HEK293 (cell line): ENCODE data around the gene BIN1.
A peak's percentile ranks its signal among the peaks of the same experiment; 100 is the strongest.

Experiments used
- BCL11B ChIP-seq: fragments of 450-650 bp; formaldehyde crosslinking; IDR thresholded peaks from 2 replicates; pipeline ENCODE4 v1.5.1; 2016; ENCODE audit warnings: low read depth, missing biosample characterization, missing genetic modification characterization
- ELK4 ChIP-seq: IDR thresholded peaks from 2 replicates; pipeline ENCODE4 v1.6.1; 2011; ENCODE audit warnings: mild to moderate bottlenecking, low read depth, low read length, borderline replicate concordance
- GLI4 ChIP-seq: fragments of 450-650 bp; formaldehyde crosslinking; IDR thresholded peaks from 2 replicates; pipeline ENCODE4 v1.5.1; 2016; ENCODE audit warnings: missing biosample characterization, missing genetic modification characterization
- PATZ1 ChIP-seq: fragments of 450-650 bp; formaldehyde crosslinking; IDR thresholded peaks from 2 replicates; pipeline ENCODE4 v1.5.1; 2016; ENCODE audit warnings: missing biosample characterization, missing genetic modification characterization
- PBX3 ChIP-seq: sonication (generic); formaldehyde crosslinking; IDR thresholded peaks from 2 replicates; pipeline ENCODE4 v1.8.1; 2022; ENCODE audit warnings: mild to moderate bottlenecking, moderate library complexity, missing genetic modification reagents
- PRDM6 ChIP-seq: fragments of 450-650 bp; formaldehyde crosslinking; IDR thresholded peaks from 2 replicates; pipeline ENCODE4 v1.5.1; 2017; ENCODE audit warnings: missing biosample characterization, missing genetic modification characterization
- SETDB1 ChIP-seq: IDR thresholded peaks from one replicate; pipeline ENCODE4 v1.6.1; 2017; ENCODE audit warnings: mild to moderate bottlenecking, low read length, moderate library complexity, mixed read lengths; ENCODE audit not compliant: insufficient read length
- WT1 ChIP-seq: fragments of 450-650 bp; formaldehyde crosslinking; IDR thresholded peaks from 2 replicates; pipeline ENCODE4 v1.5.1; 2016; ENCODE audit warnings: missing biosample characterization, missing genetic modification characterization
- ZBTB8A ChIP-seq: fragments of 450-650 bp; formaldehyde crosslinking; IDR thresholded peaks from 2 replicates; pipeline ENCODE4 v1.5.1; 2016; ENCODE audit warnings: missing biosample characterization, missing genetic modification characterization
- ZIC2 ChIP-seq: fragments of 450-650 bp; formaldehyde crosslinking; IDR thresholded peaks from 2 replicates; pipeline ENCODE4 v1.5.1; 2016; ENCODE audit warnings: missing biosample characterization, missing genetic modification characterization
- ZNF121 ChIP-seq: fragments of 450-650 bp; formaldehyde crosslinking; IDR thresholded peaks from 2 replicates; pipeline ENCODE4 v1.5.1; 2016; ENCODE audit warnings: missing biosample characterization, missing genetic modification characterization
- ZNF133 ChIP-seq: fragments of 450-650 bp; formaldehyde crosslinking; IDR thresholded peaks from 2 replicates; pipeline ENCODE4 v1.5.1; 2016; ENCODE audit warnings: missing biosample characterization, missing genetic modification characterization
- ZNF146 ChIP-seq: fragments of 450-650 bp; formaldehyde crosslinking; IDR thresholded peaks from 2 replicates; pipeline ENCODE4 v1.5.1; 2016; ENCODE audit warnings: missing biosample characterization, missing genetic modification characterization
- ZNF18 ChIP-seq: fragments of 450-650 bp; formaldehyde crosslinking; IDR thresholded peaks from 2 replicates; pipeline ENCODE4 v1.5.1; 2016; ENCODE audit warnings: missing biosample characterization, missing genetic modification characterization
- ZNF223 ChIP-seq: fragments of 450-650 bp; formaldehyde crosslinking; IDR thresholded peaks from 2 replicates; pipeline ENCODE4 v1.5.1; 2016; ENCODE audit warnings: missing biosample characterization, missing genetic modification characterization
- ZNF23 ChIP-seq: fragments of 450-650 bp; formaldehyde crosslinking; IDR thresholded peaks from 2 replicates; pipeline ENCODE4 v1.5.1; 2016; ENCODE audit warnings: missing biosample characterization, missing genetic modification characterization, borderline replicate concordance
- ZNF24 ChIP-seq: fragments of 450-650 bp; formaldehyde crosslinking; IDR thresholded peaks from 2 replicates; pipeline ENCODE4 v1.5.1; 2016; ENCODE audit warnings: missing biosample characterization, missing genetic modification characterization
- ZNF280C ChIP-seq: fragments of 450-650 bp; formaldehyde crosslinking; IDR thresholded peaks from 2 replicates; pipeline ENCODE4 v1.5.1; 2016; ENCODE audit warnings: missing biosample characterization, missing genetic modification characterization
- ZNF280D ChIP-seq: fragments of 450-650 bp; formaldehyde crosslinking; IDR thresholded peaks from 2 replicates; pipeline ENCODE4 v1.5.1; 2016; ENCODE audit warnings: missing biosample characterization, missing genetic modification characterization
- ZNF366 ChIP-seq: fragments of 450-650 bp; formaldehyde crosslinking; conservative IDR thresholded peaks from 2 replicates; pipeline ENCODE4 v1.5.1; 2016; ENCODE audit warnings: missing biosample characterization, missing genetic modification characterization
- ZNF416 ChIP-seq: fragments of 450-650 bp; formaldehyde crosslinking; IDR thresholded peaks from 2 replicates; pipeline ENCODE4 v1.5.1; 2016; ENCODE audit warnings: missing biosample characterization, missing genetic modification characterization
- ZNF513 ChIP-seq: fragments of 450-650 bp; IDR thresholded peaks from 2 replicates; pipeline ENCODE4 v1.5.1; 2018; ENCODE audit warnings: missing biosample characterization, missing genetic modification characterization
- ZNF664 ChIP-seq: fragments of 450-650 bp; formaldehyde crosslinking; IDR thresholded peaks from 2 replicates; pipeline ENCODE4 v1.5.1; 2016; ENCODE audit warnings: missing biosample characterization, missing genetic modification characterization
- ZNF747 ChIP-seq: fragments of 450-650 bp; formaldehyde crosslinking; IDR thresholded peaks from 2 replicates; pipeline ENCODE4 v1.5.1; 2016; ENCODE audit warnings: missing biosample characterization, missing genetic modification characterization
- ZNF776 ChIP-seq: fragments of 450-650 bp; formaldehyde crosslinking; IDR thresholded peaks from 2 replicates; pipeline ENCODE4 v1.5.0; 2017; ENCODE audit warnings: missing biosample characterization, missing genetic modification characterization, borderline replicate concordance

Gene BIN1

GRCh38 chr2:127106991-127107621 is at the start of gene BIN1 (continued):
- TF ChIP-seq PATZ1 (peak; percentile 36), SETDB1 (no peak), ZNF513 (no peak), ZNF146 (tag by site-specific recombination) (no peak), ZNF121 (tag by site-specific recombination) (no peak), ZNF23 (tag by site-specific recombination) (no peak), ZNF280D (no peak), ZNF664 (tag by site-specific recombination) (no peak), ZNF223 (tag by site-specific recombination) (no peak), ZBTB8A (tag by site-specific recombination) (peak; percentile 95), ZNF747 (tag by site-specific recombination) (no peak), WT1 (peak; percentile 18; the same call in 1 of the 2 replicates), ZNF366 (tag by site-specific recombination) (no peak), ZIC2 (peak; percentile 7; the same call in 1 of the 2 replicates), ZNF416 (tag by site-specific recombination) (no peak), PBX3 (CRISPR knock-in tag) (no peak; the same call in 1 of the 2 replicates), ZNF776 (tag by site-specific recombination) (no peak), ZNF280C (tag by site-specific recombination) (no peak), ZNF133 (tag by site-specific recombination) (no peak), BCL11B (tag by site-specific recombination) (no peak), ZNF24 (tag by site-specific recombination) (no peak), ZNF18 (tag by site-specific recombination) (no peak), GLI4 (tag by site-specific recombination) (no peak), PRDM6 (tag by site-specific recombination) (no peak), ELK4 (no peak)
